ENCODE data around the gene CFAP410.

- TF ChIP-seq CTCF (IDR thresholded peaks at IDR 0.05; ENCODE audit: extremely low read depth in 1 of 2, insufficient read depth in 1 of 2, low read depth in 1 of 2, low read length in 2 of 2) (no peak), FOS (IDR thresholded peaks at IDR 0.05; ENCODE audit: borderline replicate concordance, insufficient read depth, low read length) (no peak), POLR2A (IDR thresholded peaks at IDR 0.05; ENCODE audit: low read depth, low read length) (no peak), EZH2 (IDR thresholded peaks at IDR 0.05; ENCODE audit: borderline replicate concordance, low read depth, low read length, severe bottlenecking) (no peak), POLR2AphosphoS5 (IDR thresholded peaks at IDR 0.05; ENCODE audit: insufficient read depth, low read depth, low read length) (no peak), MAX (IDR thresholded peaks at IDR 0.05; ENCODE audit: insufficient read depth, insufficient read length) (no peak), JUN (IDR thresholded peaks at IDR 0.05; ENCODE audit: borderline replicate concordance, insufficient read depth, insufficient read length, low read depth) (no peak), GATA2 (IDR thresholded peaks at IDR 0.05; ENCODE audit: insufficient read depth, insufficient read length, low read depth, low read length) (no peak), MYC (IDR thresholded peaks at IDR 0.05; ENCODE audit: low read depth, low read length) (no peak)
Observed at GRCh38 chr21:44356636-44357035, 17.4 kb upstream of the CFAP410 start.

Data from endothelial cell of umbilical vein (primary cell).